T-helper 17 cell (primary cell): ENCODE results near the gene P2RY6. TPM values are rescaled to one million over a fixed set of nuclear protein-coding genes. Genes with fewer than 3 reads are reported as not detected.
A peak's percentile ranks its signal among the peaks of the same experiment; 100 is the strongest.

Experiments used
- ATAC-seq: fragments of 150-1000 bp; cut with Tn5 transposase; 2 replicates; pipeline ENCODE4 v1.10.0; 2021; ENCODE audit warnings: mild to moderate bottlenecking, moderate library complexity
- DNase-seq, 3 donors: peaks; one replicate each; pipeline versions ENCODE4 v3.0.0 to v3.0.0-alpha.2; 2020 to 2021
- H3K9me3 ChIP-seq: one replicate; pipeline ENCODE4 v1.7.0; 2013; ENCODE audit warnings: low read length, mild to moderate bottlenecking; ENCODE audit not compliant: control insufficient read depth, poor library complexity, severe bottlenecking
- H3K27ac Mint-ChIP-seq: one replicate; pipeline ENCODE4 v1.8.0; 2022; ENCODE audit warnings: mild to moderate bottlenecking, moderate library complexity, mixed read lengths
- H3K27me3 Mint-ChIP-seq: one replicate; pipeline ENCODE4 v1.8.0; 2022; ENCODE audit warnings: mixed read lengths
- H3K36me3 Mint-ChIP-seq: one replicate; pipeline ENCODE4 v1.8.0; 2022; ENCODE audit warnings: low read depth, mixed read lengths
- H3K4me1 Mint-ChIP-seq: one replicate; pipeline ENCODE4 v1.8.0; 2022; ENCODE audit warnings: mild to moderate bottlenecking, mixed read lengths
- H3K4me3 Mint-ChIP-seq: one replicate; pipeline ENCODE4 v1.8.0; 2022; ENCODE audit warnings: mild to moderate bottlenecking, moderate library complexity, mixed read lengths
- total RNA-seq, 4 donors: library from RNA in 2 of 4; stranded (reverse) in 2 of 4; gene quantifications; one replicate each; pipeline ENCODE4 v1.2.3 and lab custom pipeline; 2022 to 2026

P2RY6 gene
- total RNA-seq, 2 donors from 2014 or later: not detected

GRCh38 chr11:73283276-73284000 is 11.3 kb downstream of the P2RY6 start:
- ATAC-seq: no peak
- peaks cover 9% of the 10 kb centered on the region for H3K4me1 Mint-ChIP-seq
- no peak overlapping the region for H3K27ac Mint-ChIP-seq

GRCh38 chr11:73284106-73284505 is 12.0 kb downstream of the P2RY6 start:
- no peaks in the 10 kb centered on the region for H3K9me3 ChIP-seq
- ATAC-seq: no peak
- H3K27me3 Mint-ChIP-seq: peaks cover 26% of the 10 kb centered on the region
- H3K36me3 Mint-ChIP-seq: peaks cover 7% of the 10 kb centered on the region
- DNase-seq: no peak
- no peak overlapping the region for H3K4me3 Mint-ChIP-seq
- H3K4me1 Mint-ChIP-seq: peaks cover 14% of the 10 kb centered on the region
- H3K27ac Mint-ChIP-seq: no peak overlapping the region

More at GRCh38 chr11:73283276-73284000, 11.3 kb downstream of the P2RY6 start:
- peaks cover 7% of the 10 kb centered on the region for H3K36me3 Mint-ChIP-seq
- H3K4me3 Mint-ChIP-seq: no peak overlapping the region
- H3K27me3 Mint-ChIP-seq: peaks cover 26% of the 10 kb centered on the region
- no peaks in the 10 kb centered on the region for H3K9me3 ChIP-seq
- no peak for DNase-seq

GRCh38 chr11:73285721-73286120 is 13.6 kb downstream of the P2RY6 start:
- ATAC-seq (no peak), DNase-seq (no peak)
- Mint-ChIP-seq H3K36me3 (peaks cover 7% of the 10 kb centered on the region), H3K27ac (no peak overlapping the region), H3K27me3 (peaks cover 21% of the 10 kb centered on the region), H3K4me1 (peaks cover 21% of the 10 kb centered on the region), H3K4me3 (no peak overlapping the region)
- no peaks in the 10 kb centered on the region for H3K9me3 ChIP-seq

- no peak for DNase-seq
- no peak for ATAC-seq
- Mint-ChIP-seq H3K4me1 (peaks cover 21% of the 10 kb centered on the region), H3K4me3 (no peak overlapping the region), H3K36me3 (peaks cover 7% of the 10 kb centered on the region), H3K27me3 (peaks cover 21% of the 10 kb centered on the region), H3K27ac (no peak overlapping the region)
- H3K9me3 ChIP-seq: no peaks in the 10 kb centered on the region
Observed at GRCh38 chr11:73286240-73286810, 14.2 kb downstream of the P2RY6 start.

- no peaks in the 10 kb centered on the region for H3K9me3 ChIP-seq
- DNase-seq (no peak), ATAC-seq (no peak)
- H3K27ac Mint-ChIP-seq: no peak overlapping the region
- no peak overlapping the region for H3K4me3 Mint-ChIP-seq
- H3K36me3 Mint-ChIP-seq: peaks cover 7% of the 10 kb centered on the region
- peaks cover 14% of the 10 kb centered on the region for H3K27me3 Mint-ChIP-seq
- peaks cover 25% of the 10 kb centered on the region for H3K4me1 Mint-ChIP-seq
Observed at GRCh38 chr11:73287400-73288101, 15.4 kb downstream of the P2RY6 start.

GRCh38 chr11:73288192-73288872 is 16.2 kb downstream of the P2RY6 start:
- Mint-ChIP-seq H3K27me3 (peaks cover 11% of the 10 kb centered on the region), H3K4me1 (peaks cover 25% of the 10 kb centered on the region), H3K27ac (peak overlapping the region; percentile 79), H3K36me3 (peaks cover 7% of the 10 kb centered on the region), H3K4me3 (no peak overlapping the region)
- ATAC-seq (peak; percentile 9), DNase-seq (no peak)
- H3K9me3 ChIP-seq: no peaks in the 10 kb centered on the region

- no peaks in the 10 kb centered on the region for H3K9me3 ChIP-seq
- Mint-ChIP-seq H3K4me3 (peak overlapping the region; percentile 50), H3K27ac (peak overlapping the region; percentile 79), H3K4me1 (peaks cover 22% of the 10 kb centered on the region), H3K27me3 (peaks cover 4% of the 10 kb centered on the region), H3K36me3 (peaks cover under 1% of the 10 kb centered on the region)
- ATAC-seq: peak; percentile 91
- peak; percentile 23 to 50 (median 27) for DNase-seq
Observed at GRCh38 chr11:73288873-73289707, 17.0 kb downstream of the P2RY6 start.

GRCh38 chr11:73290536-73290935 is 18.4 kb downstream of the P2RY6 start:
- no peaks in the 10 kb centered on the region for H3K9me3 ChIP-seq
- H3K4me1 Mint-ChIP-seq: peaks cover 19% of the 10 kb centered on the region
- ATAC-seq (no peak), DNase-seq (no peak)
- H3K36me3 Mint-ChIP-seq: no peaks in the 10 kb centered on the region
- H3K4me3 Mint-ChIP-seq: no peak overlapping the region
- H3K27ac Mint-ChIP-seq: no peak overlapping the region
- no peaks in the 10 kb centered on the region for H3K27me3 Mint-ChIP-seq

- H3K9me3 ChIP-seq: no peaks in the 10 kb centered on the region
- no peak overlapping the region for H3K27ac Mint-ChIP-seq
- no peak overlapping the region for H3K4me3 Mint-ChIP-seq
- no peaks in the 10 kb centered on the region for H3K36me3 Mint-ChIP-seq
- no peaks in the 10 kb centered on the region for H3K27me3 Mint-ChIP-seq
- DNase-seq (no peak), ATAC-seq (no peak)
- H3K4me1 Mint-ChIP-seq: peaks cover 19% of the 10 kb centered on the region
Observed at GRCh38 chr11:73291196-73291595, 19.1 kb downstream of the P2RY6 start.

- no peak overlapping the region for H3K4me3 Mint-ChIP-seq
- no peak for DNase-seq
- H3K27ac Mint-ChIP-seq: no peak overlapping the region
- ATAC-seq: no peak
- peaks cover 5% of the 10 kb centered on the region for H3K27me3 Mint-ChIP-seq
- H3K4me1 Mint-ChIP-seq: peaks cover 19% of the 10 kb centered on the region
- H3K36me3 Mint-ChIP-seq: no peaks in the 10 kb centered on the region
- H3K9me3 ChIP-seq: no peaks in the 10 kb centered on the region
Observed at GRCh38 chr11:73291781-73292524, 19.8 kb downstream of the P2RY6 start.

- no peaks in the 10 kb centered on the region for H3K9me3 ChIP-seq
- ATAC-seq: no peak
- Mint-ChIP-seq H3K36me3 (no peaks in the 10 kb centered on the region), H3K4me3 (no peak overlapping the region), H3K4me1 (peaks cover 16% of the 10 kb centered on the region), H3K27me3 (peaks cover 10% of the 10 kb centered on the region), H3K27ac (no peak overlapping the region)
- DNase-seq: no peak
Observed at GRCh38 chr11:73292525-73292894, 20.4 kb downstream of the P2RY6 start.

GRCh38 chr11:73293356-73293936 is 21.3 kb downstream of the P2RY6 start:
- Mint-ChIP-seq H3K36me3 (no peaks in the 10 kb centered on the region), H3K27me3 (peaks cover 18% of the 10 kb centered on the region), H3K4me1 (peaks cover 18% of the 10 kb centered on the region), H3K27ac (no peak overlapping the region), H3K4me3 (no peak overlapping the region)
- H3K9me3 ChIP-seq: no peaks in the 10 kb centered on the region
- DNase-seq (no peak), ATAC-seq (no peak)
